CD4-positive, alpha-beta memory T cell (primary cell): ENCODE measurements around the gene SMG5. TPM values are rescaled to one million over a fixed set of nuclear protein-coding genes. Genes with fewer than 3 reads are reported as not detected.

Source experiments
- CTCF ChIA-PET: fragments of 350-600 bp; sonication (Branson Sonifier 250); formaldehyde crosslinking; loops from one replicate; lab custom pipeline; 2021; ENCODE audit warnings: inconsistent platforms; ENCODE audit not compliant: partially characterized antibody; lab: Charles Lee
- POLR2A ChIA-PET: fragments of 350-600 bp; sonication (Branson Sonifier 250); formaldehyde crosslinking; loops from one replicate; lab custom pipeline; 2021; ENCODE audit not compliant: partially characterized antibody; lab: Charles Lee
- DNase-seq, 5 donors: peaks; one replicate each; pipeline versions ENCODE4 v3.0.0 to v3.0.0-alpha.2; 2020 to 2022; ENCODE audit warnings: mixed read lengths in 1 of 5
- H3K27ac ChIP-seq: one replicate; pipeline ENCODE4 v1.7.0; 2013; ENCODE audit warnings: low read depth, low read length
- H3K27me3 ChIP-seq: 2 replicates; pipeline ENCODE4 v1.7.0; 2013; ENCODE audit warnings: mild to moderate bottlenecking, low read length, moderate library complexity; ENCODE audit not compliant: insufficient read depth
- H3K36me3 ChIP-seq: 2 replicates; pipeline ENCODE4 v1.7.0; 2013; ENCODE audit warnings: mild to moderate bottlenecking, low read length, moderate library complexity; ENCODE audit not compliant: insufficient read depth
- H3K4me1 ChIP-seq: 2 replicates; pipeline ENCODE4 v1.7.0; 2013; ENCODE audit warnings: mild to moderate bottlenecking, low read length, moderate library complexity; ENCODE audit not compliant: insufficient read depth
- H3K4me3 ChIP-seq, 2 donors: one replicate each; pipeline ENCODE4 v1.7.0; 2013; ENCODE audit warnings: low read length in 2 of 2, mild to moderate bottlenecking in 1 of 2
- H3K9me3 ChIP-seq, 2 donors: one replicate each; pipeline ENCODE4 v1.7.0; 2013; ENCODE audit warnings: low read length in 2 of 2, control low read depth in 1 of 2; ENCODE audit not compliant: control insufficient read depth in 1 of 2
- H3K27ac Mint-ChIP-seq, 7 donors: one replicate each; pipeline ENCODE4 v1.8.0; 2020 to 2021; ENCODE audit warnings: mixed read lengths in 7 of 7, mild to moderate bottlenecking in 6 of 7, inconsistent platforms in 3 of 7, moderate library complexity in 3 of 7
- H3K27me3 Mint-ChIP-seq, 2 donors: one replicate each; pipeline ENCODE4 v1.8.0; 2020 to 2021; ENCODE audit warnings: mixed read lengths in 2 of 2
- H3K36me3 Mint-ChIP-seq, 2 donors: one replicate each; pipeline ENCODE4 v1.8.0; 2020 to 2021; ENCODE audit warnings: mixed read lengths in 2 of 2, inconsistent platforms in 1 of 2, mild to moderate bottlenecking in 1 of 2
- H3K4me1 Mint-ChIP-seq, 4 donors: one replicate each; pipeline ENCODE4 v1.8.0; 2020 to 2021; ENCODE audit warnings: mixed read lengths in 4 of 4, mild to moderate bottlenecking in 1 of 4
- H3K4me3 Mint-ChIP-seq, 8 donors: one replicate each; pipeline ENCODE4 v1.8.0; 2020 to 2021; ENCODE audit warnings: mixed read lengths in 8 of 8, mild to moderate bottlenecking in 7 of 8, moderate library complexity in 6 of 8, inconsistent platforms in 3 of 8
- H3K9me3 Mint-ChIP-seq, 8 donors: one replicate each; pipeline ENCODE4 v1.8.0; 2020 to 2021; ENCODE audit warnings: mixed read lengths in 8 of 8, mild to moderate bottlenecking in 5 of 8, inconsistent platforms in 3 of 8, moderate library complexity in 1 of 8
- intact Hi-C: fragments of 100-400 bp; cut with micrococcal nuclease; formaldehyde crosslinking; loops from one replicate; pipeline ENCODE4 v1.15.1; 2023
- polyA plus RNA-seq, 2 donors: library from polyadenylated mRNA; unstranded; fragments of 300-500 nt; fragmentation: Illumina TruSeq; gene quantifications; one replicate each; pipeline ENCODE4 v1.2.3, GENCODE V29; 2021
- total RNA-seq, 2 experiments: library from RNA; stranded (reverse); gene quantifications; one replicate each; pipeline ENCODE4 v1.2.3, GENCODE V29; 2021

SMG5 gene
- total and polyA plus RNA-seq, 4 experiments from 2014 or later: 6.1 to 71.6 (median 47.7) TPM

DNA sequence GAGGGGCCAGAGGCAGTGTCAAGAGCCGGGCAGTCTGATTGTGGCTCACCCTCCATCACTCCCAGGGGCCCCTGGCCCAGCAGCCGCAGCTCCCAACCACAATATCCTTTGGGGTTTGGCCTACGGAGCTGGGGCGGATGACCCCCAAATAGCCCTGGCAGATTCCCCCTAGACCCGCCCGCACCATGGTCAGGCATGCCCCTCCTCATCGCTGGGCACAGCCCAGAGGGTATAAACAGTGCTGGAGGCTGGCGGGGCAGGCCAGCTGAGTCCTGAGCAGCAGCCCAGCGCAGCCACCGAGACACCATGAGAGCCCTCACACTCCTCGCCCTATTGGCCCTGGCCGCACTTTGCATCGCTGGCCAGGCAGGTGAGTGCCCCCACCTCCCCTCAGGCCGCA, 40.7 kb downstream of the SMG5 start, which contains the start of gene BGLAP:
BGLAP (plus strand) TSS at position 259 of the 400 bp plus-strand sequence; CDS start at position 307, 48 bp downstream.
- no peak for DNase-seq
- ChIA-PET POLR2A (interaction anchor here (1.1 kb wide), 1 partner anchor 10 kb away, joined by 3 read pairs; no protein-coding TSS in a partner anchor), CTCF (no interaction called here)
- H3K4me3 Mint-ChIP-seq: no peak within 1 kb of the TSS
- no peaks in the 10 kb centered on the region for H3K27me3 Mint-ChIP-seq
- no peaks in the 10 kb centered on the region for H3K9me3 Mint-ChIP-seq
- H3K27ac Mint-ChIP-seq: peak within 1 kb of the TSS in 4 of 7 donors; percentile 27 to 78 (median 47)
- Histone ChIP-seq H3K36me3 (peaks cover 26% of the 10 kb centered on the region), H3K9me3 (no peaks in the 10 kb centered on the region), H3K27ac (no peak within 1 kb of the TSS), H3K4me3 (no peak within 1 kb of the TSS), H3K4me1 (peaks cover 17% of the 10 kb centered on the region), H3K27me3 (no peaks in the 10 kb centered on the region)
- intact Hi-C loops: no loop called here
- H3K36me3 Mint-ChIP-seq: peaks cover 13 to 40% of the 10 kb centered on the region in 2 donors
- peaks cover 12 to 19% (median 13%) of the 10 kb centered on the region in 4 donors for H3K4me1 Mint-ChIP-seq

DNA sequence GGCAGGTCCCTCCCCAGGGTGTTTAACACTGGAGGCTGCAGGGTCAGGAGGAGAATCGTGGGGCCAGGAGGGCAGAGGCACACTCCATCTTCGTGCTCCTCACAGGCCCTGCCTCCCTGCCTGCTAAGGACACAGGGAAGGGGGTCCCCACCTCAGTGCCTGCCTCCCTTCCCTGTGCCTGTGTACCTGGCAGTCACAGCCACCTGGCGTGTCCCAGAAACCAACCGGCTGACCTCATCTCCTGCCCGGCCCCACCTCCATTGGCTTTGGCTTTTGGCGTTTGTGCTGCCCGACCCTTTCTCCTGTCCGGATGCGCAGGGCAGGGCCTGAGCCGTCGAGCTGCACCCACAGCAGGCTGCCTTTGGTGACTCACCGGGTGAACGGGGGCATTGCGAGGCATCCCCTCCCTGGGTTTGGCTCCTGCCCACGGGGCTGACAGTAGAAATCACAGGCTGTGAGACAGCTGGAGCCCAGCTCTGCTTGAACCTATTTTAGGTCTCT, 41.3 kb downstream of the SMG5 start:
- no peak for DNase-seq
- Histone ChIP-seq H3K9me3 (no peaks in the 10 kb centered on the region), H3K27ac (no peak overlapping the region), H3K4me1 (peaks cover 14% of the 10 kb centered on the region), H3K4me3 (no peak overlapping the region), H3K36me3 (peaks cover 31% of the 10 kb centered on the region), H3K27me3 (no peaks in the 10 kb centered on the region)
- POLR2A ChIA-PET: interaction anchor here (1.0 kb wide), 1 partner anchor 41 kb away, joined by 4 read pairs; the partner anchor contains the start of gene SMG5
- Mint-ChIP-seq H3K4me3 (no peak overlapping the region), H3K27ac (peak overlapping the region in 1 of 7 donors; percentile 52), H3K9me3 (no peaks in the 10 kb centered on the region), H3K27me3 (no peaks in the 10 kb centered on the region), H3K36me3 (peaks cover 18 to 45% of the 10 kb centered on the region in 2 donors), H3K4me1 (peaks cover 12 to 19% (median 13%) of the 10 kb centered on the region in 4 donors)
- intact Hi-C loops: no loop called here
- CTCF ChIA-PET: no interaction called here

DNA sequence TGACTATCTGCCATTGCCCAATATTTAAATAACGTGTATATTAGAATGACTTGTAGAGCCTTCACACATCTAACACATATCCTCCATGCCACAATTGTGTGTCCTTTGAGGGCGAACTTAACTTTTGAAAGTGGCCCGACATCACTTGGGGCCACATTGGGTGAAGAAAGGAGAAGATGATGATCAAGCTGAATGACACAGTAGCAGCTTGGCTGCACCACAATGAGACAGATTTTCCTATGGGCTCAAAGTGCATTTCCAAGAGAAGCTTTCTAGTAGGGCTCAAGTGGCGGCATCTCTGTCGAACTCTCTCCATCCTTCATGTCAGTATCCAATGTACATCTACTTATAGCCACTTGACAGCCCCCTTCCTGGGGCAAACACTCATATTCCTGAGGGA, 44.4 kb downstream of the SMG5 start:
- ChIA-PET CTCF (interaction anchor here (0.5 kb wide), 1 partner anchor 448 kb away, joined by 3 read pairs; no protein-coding TSS in a partner anchor), POLR2A (no interaction called here)
- no peaks in the 10 kb centered on the region for H3K27me3 ChIP-seq
- H3K4me3 ChIP-seq: no peak overlapping the region
- H3K4me1 ChIP-seq: no peaks in the 10 kb centered on the region
- no peaks in the 10 kb centered on the region for H3K9me3 ChIP-seq
- Mint-ChIP-seq H3K27ac (peak overlapping the region in 2 of 7 donors; percentile 53 to 57), H3K4me1 (peaks cover 0 to 2% (median 0%) of the 10 kb centered on the region in 4 donors), H3K4me3 (no peak overlapping the region), H3K27me3 (no peaks in the 10 kb centered on the region), H3K9me3 (no peaks in the 10 kb centered on the region), H3K36me3 (peaks cover 29 to 53% of the 10 kb centered on the region in 2 donors)
- DNase-seq: no peak
- intact Hi-C loops: no loop called here
- peaks cover 39% of the 10 kb centered on the region for H3K36me3 ChIP-seq
- no peak overlapping the region for H3K27ac ChIP-seq

DNA sequence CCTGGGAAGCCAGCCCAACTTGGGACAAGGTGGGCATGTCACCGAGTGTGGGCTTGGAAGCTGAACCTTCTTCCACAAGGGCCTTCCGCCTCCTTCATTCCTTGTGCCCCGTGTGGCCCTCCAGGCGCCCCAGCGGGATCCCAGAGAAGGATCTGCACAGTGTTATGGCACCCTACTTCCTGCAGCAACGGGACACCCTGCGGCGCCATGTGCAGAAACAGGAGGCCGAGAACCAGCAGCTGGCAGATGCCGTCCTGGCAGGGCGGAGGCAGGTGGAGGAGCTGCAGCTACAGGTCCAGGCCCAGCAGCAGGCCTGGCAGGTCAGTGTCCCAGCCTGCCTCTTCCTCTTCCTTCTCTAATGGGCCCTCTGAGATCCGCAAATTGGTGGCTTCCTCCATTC, 46.5 kb downstream of the SMG5 start:
- no peaks in the 10 kb centered on the region for H3K4me1 ChIP-seq
- H3K4me1 Mint-ChIP-seq: peaks cover 0 to 2% (median 0%) of the 10 kb centered on the region in 4 donors
- no peaks in the 10 kb centered on the region for H3K9me3 Mint-ChIP-seq
- H3K36me3 Mint-ChIP-seq: peaks cover 37 to 62% of the 10 kb centered on the region in 2 donors
- no peak overlapping the region for H3K4me3 ChIP-seq
- ChIA-PET POLR2A (interaction anchor here (1.6 kb wide), 1 partner anchor 23 kb away, joined by 5 read pairs; the partner anchor contains the start of gene PMF1), CTCF (no interaction called here)
- no peaks in the 10 kb centered on the region for H3K27me3 Mint-ChIP-seq
- peaks cover 39% of the 10 kb centered on the region for H3K36me3 ChIP-seq
- H3K27me3 ChIP-seq: no peaks in the 10 kb centered on the region
- no peak overlapping the region for H3K4me3 Mint-ChIP-seq
- no peak overlapping the region for H3K27ac ChIP-seq
- H3K9me3 ChIP-seq: no peaks in the 10 kb centered on the region
- intact Hi-C loops: no loop called here
- no peak overlapping the region for H3K27ac Mint-ChIP-seq
- no peak for DNase-seq

DNA sequence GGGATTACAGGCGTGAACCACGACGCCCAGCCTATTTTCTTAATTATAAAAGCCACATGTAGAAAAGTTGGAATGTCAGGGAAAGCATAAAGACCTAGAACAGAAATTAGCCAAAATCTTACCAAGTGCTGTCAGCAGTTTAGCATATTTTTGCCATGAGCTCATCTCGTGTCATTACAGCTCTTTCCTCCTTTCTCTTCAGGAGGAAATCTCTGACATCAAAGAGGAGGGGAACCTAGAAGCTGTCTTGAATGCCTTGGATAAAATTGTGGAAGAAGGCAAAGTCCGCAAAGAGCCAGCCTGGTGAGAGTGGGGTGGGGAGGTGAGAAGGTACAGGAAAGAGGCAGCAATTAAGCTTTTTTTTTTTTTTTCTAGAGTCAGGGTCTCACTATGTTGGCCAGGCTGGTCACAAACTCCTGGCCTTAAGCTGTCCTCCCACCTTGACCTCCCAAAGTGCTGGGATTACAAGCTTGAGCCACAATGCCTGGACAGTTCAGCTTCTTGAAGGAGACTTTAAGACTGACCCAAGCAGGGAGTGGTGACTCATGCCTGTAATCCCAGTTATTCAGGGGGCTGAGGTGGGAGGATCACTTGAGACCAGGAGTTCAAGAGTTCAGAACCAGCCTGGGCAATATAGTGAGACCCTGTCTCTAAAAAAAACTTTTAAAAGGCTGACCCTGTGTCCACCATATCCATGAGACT, 49.0 kb downstream of the SMG5 start:
- intact Hi-C loops: no loop called here
- Mint-ChIP-seq H3K36me3 (peaks cover 40 to 49% of the 10 kb centered on the region in 2 donors), H3K9me3 (no peaks in the 10 kb centered on the region), H3K27ac (peak overlapping the region in 1 of 7 donors; percentile 73), H3K4me3 (no peak overlapping the region), H3K27me3 (no peaks in the 10 kb centered on the region), H3K4me1 (peaks cover 0 to 2% (median under 1%) of the 10 kb centered on the region in 4 donors)
- H3K36me3 ChIP-seq: peaks cover 26% of the 10 kb centered on the region
- POLR2A ChIA-PET: interaction anchor here (0.6 to 1.1 kb wide), 2 partner anchors 20 to 1514 kb away, joined by 3 read pairs; partner anchors contain the start of gene PMF1
- H3K4me1 ChIP-seq: no peaks in the 10 kb centered on the region
- CTCF ChIA-PET: interaction anchor here (1.1 to 1.7 kb wide), 4 partner anchors 12 to 41 kb away, joined by 3 to 5 read pairs (median 4); partner anchors contain the start of gene PMF1
- no peak for DNase-seq
- no peak overlapping the region for H3K4me3 ChIP-seq
- no peaks in the 10 kb centered on the region for H3K27me3 ChIP-seq
- H3K9me3 ChIP-seq: no peaks in the 10 kb centered on the region
- no peak overlapping the region for H3K27ac ChIP-seq

DNA sequence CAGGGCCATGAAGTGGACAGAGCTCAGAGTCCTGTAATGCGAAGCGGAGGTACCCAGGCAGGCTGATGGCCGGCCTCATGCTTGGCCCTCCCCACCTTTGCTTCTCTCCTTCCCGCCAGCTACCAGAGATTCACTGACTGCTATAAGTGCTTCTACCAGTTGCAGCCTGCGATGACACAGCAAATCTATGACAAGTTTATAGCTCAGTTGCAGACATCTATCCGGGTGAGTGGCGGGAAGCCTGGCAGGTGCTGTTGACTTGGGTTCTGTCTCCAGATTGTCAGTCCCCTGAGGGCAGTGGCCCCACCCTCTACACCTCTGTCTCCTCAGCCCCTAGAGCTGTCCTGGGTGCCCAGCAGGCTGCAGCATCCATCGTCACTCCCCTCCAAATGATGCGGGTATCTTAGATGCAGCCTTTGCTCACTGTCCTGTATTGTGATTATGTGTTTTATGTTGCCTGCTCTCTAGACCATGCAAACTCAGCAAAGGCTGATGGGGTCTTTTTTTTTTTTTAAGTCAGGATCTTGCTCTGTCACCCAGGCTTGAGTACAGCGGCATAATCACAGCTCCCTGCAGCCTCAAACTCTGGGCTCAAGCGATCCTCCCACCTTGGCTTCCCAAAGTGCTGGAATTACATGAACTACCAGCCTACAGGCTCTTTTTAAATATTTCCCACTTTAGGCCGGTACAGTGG, 50.3 kb downstream of the SMG5 start:
- no peaks in the 10 kb centered on the region for H3K9me3 ChIP-seq
- DNase-seq: no peak
- no peak overlapping the region for H3K4me3 ChIP-seq
- ChIA-PET CTCF (interaction anchor here (0.9 to 1.7 kb wide), 5 partner anchors 10 to 214 kb away, joined by 3 to 4 read pairs (median 3); partner anchors contain the start of gene SLC25A44), POLR2A (interaction anchor here (0.6 to 1.2 kb wide), 3 partner anchors 10 to 1513 kb away, joined by 3 read pairs; partner anchors contain the start of gene BGLAP)
- no peaks in the 10 kb centered on the region for H3K4me1 ChIP-seq
- H3K36me3 ChIP-seq: peaks cover 21% of the 10 kb centered on the region
- Mint-ChIP-seq H3K4me1 (peaks cover 0 to 4% (median under 1%) of the 10 kb centered on the region in 4 donors), H3K27ac (peak overlapping the region in 1 of 7 donors; percentile 8), H3K36me3 (peaks cover 40 to 44% of the 10 kb centered on the region in 2 donors), H3K4me3 (no peak overlapping the region), H3K27me3 (no peaks in the 10 kb centered on the region), H3K9me3 (no peaks in the 10 kb centered on the region)
- intact Hi-C loops: no loop called here
- no peaks in the 10 kb centered on the region for H3K27me3 ChIP-seq
- no peak overlapping the region for H3K27ac ChIP-seq
